Lung microvascular endothelial cell (primary cell): ENCODE data around the gene SPTAN1. TPM values are rescaled to one million over a fixed set of nuclear protein-coding genes. Genes with fewer than 3 reads are reported as not detected.

Experiments used
- DNase-seq, 2 donors: peaks; one replicate each; pipeline versions ENCODE4 v3.0.0 to v3.0.0-alpha.2; 2010; ENCODE audit warnings: low read depth in 2 of 2
- total RNA-seq: library from RNA; depleted of rRNA; stranded (reverse); fragments of >200 nt; gene quantifications from 2 replicates; pipeline ENCODE4 v1.2.1, GENCODE V29; 2014

SPTAN1 gene
- total RNA-seq, 1 donor from 2014 or later = 449 TPM

DNA sequence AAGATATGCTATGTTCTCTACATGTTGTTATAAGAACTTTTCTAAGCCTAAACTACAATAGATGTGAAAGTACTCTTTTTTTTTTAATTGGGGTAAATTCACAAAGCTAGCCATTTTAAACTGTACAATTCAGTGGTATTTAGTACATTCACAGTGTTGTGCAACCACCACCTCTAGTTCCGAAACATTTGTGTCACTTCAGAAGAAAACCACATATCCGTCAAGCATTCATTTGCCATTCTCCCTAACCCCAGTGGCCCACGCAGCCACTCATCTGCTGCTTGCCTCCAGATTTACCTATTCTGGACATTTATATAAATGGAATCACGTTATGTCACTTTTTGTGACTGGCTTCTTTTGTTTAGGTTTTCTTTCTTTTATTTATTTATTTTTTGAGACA, 43.1 kb downstream of the SPTAN1 start:
- DNase-seq = no peak

DNA sequence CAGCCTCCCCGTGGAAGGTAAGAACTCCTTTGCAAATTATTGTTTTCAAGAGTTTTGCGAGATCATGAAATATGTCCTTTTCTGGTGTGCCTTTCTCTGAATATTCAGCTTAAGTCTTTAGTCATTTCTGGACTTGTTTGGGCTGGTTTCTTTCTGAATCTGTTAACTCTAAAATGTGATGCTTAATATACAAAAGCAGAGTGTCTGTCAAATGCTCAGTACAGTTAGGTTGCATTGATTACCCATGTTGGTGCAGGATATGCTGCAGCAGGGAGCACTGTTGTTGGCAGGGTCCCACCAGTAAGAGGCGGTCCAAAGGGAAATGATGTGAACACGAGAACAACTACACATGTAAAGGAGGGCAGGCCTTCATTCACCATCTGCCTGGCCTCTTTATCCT, 47.7 kb downstream of the SPTAN1 start:
- no peak for DNase-seq

- DNase-seq = no peak
Measured at GRCh38 chr9:128603697-128604096, 51.3 kb downstream of the SPTAN1 start.

DNA sequence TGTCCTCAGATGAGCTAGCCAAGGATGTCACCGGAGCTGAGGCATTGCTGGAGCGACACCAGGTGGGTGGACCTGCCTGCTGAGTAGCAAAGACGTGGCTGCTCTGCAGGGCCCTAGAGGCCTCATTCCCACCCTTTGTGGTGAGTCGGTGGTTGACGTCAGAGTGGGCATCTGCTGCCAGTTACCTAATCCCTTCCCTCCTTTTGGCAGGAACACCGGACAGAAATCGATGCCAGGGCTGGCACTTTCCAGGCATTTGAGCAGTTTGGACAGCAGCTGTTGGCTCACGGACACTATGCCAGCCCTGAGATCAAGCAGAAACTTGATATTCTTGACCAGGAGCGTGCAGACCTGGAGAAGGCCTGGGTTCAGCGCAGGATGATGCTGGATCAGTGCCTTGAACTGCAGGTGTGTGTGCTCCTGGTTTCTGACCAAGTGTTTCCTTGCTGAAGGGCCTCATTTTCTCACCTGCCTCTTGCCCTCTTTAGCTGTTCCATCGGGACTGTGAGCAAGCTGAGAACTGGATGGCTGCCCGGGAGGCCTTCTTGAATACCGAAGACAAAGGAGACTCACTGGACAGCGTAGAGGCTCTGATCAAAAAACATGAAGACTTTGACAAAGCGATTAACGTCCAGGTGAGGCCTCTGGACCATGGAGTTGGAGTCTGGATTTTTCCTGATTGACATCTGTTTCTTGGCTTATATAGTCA, 55.4 kb downstream of the SPTAN1 start:
- no peak for DNase-seq

DNA sequence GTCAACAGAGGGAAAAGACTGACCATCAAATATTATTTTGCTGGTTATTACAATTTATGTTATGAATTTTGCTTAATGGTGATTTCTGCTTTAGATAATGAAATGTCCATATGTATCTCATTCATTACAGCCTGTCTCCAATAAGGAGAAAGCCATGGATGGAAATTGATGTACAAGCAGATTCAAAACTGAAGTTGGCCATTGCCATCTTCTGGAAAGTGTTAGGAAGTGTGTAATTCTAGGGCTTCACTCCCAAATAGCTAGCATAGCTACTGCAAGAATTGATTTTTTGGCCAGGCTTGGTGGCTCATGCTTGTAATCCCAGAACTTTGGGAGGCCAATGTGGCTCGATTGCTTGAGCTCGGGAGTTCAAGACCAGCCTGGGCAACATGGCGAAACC, 58.5 kb downstream of the SPTAN1 start:
- no peak for DNase-seq

DNA sequence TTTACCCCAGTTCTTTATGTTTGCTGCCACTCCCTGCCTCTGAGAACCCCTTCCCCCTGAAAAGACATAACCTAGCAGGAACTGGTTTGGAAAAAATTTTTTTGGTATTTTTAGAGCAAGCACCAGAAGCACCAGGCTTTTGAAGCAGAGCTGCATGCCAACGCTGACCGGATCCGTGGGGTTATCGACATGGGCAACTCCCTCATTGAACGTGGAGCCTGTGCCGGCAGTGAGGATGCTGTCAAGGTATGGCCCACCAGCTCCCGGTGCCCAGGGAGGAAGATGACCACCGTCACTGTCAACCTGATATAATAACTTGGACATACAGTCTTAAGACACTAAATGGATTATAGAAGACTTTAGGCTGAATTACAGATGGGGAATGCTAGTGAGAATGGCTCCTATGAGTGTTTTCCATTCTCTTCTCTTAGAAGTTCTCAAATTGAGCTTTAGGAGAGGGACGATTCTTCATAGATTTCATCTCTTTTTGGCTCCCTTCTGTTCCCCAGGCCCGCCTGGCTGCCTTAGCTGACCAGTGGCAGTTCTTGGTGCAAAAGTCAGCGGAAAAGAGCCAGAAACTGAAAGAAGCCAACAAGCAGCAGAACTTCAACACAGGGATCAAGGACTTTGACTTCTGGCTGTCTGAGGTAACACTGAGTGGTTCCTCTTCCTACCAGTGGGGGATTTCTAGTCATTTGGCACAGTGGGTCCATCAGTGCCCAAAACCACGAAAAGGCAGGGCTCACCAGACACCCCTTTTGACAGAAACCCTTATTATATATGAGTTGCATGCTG, 59.4 kb downstream of the SPTAN1 start:
- DNase-seq = no peak

GRCh38 chr9:128614728-128615127, 62.3 kb downstream of the SPTAN1 start:
- DNase-seq = no peak

GRCh38 chr9:128615571-128615970, 63.2 kb downstream of the SPTAN1 start:
- DNase-seq = no peak

DNA sequence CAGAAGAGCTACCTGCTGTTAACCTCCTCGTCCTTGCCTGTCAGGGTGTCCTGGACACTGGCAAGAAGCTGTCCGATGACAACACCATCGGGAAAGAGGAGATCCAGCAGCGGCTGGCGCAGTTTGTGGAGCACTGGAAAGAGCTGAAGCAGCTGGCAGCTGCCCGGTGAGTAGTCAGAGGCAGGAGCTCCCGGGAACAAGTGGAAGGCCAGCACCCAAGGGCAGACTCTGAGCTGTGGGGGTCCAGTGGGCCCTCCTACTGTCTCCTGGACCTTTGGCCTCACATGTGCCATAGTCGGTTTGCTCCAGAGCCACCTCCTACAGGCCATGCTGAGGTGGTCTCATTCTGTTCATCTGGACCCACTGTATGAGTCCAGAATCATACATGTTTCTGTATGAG, 65.6 kb downstream of the SPTAN1 start:
- no peak for DNase-seq

DNA sequence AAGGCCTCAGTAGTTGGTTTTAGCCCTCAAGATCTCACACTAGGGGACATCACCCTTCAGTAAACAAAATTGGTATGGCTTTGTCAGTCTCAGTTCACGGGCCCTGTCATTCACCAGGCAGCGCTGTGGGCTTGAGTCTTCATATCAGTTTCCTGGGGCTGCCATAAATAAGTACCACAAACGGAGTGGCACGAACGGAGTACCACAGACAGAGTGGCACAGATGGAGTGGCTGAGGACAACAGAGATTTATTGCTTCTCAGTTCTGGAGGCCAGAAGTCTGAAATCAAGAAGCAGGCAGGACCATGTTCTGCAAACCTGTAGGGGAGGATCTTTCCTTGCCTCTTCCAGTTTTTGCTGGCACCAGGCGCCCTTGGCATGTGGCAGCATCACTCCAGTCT, 66.7 kb downstream of the SPTAN1 start:
- no peak for DNase-seq

DNA sequence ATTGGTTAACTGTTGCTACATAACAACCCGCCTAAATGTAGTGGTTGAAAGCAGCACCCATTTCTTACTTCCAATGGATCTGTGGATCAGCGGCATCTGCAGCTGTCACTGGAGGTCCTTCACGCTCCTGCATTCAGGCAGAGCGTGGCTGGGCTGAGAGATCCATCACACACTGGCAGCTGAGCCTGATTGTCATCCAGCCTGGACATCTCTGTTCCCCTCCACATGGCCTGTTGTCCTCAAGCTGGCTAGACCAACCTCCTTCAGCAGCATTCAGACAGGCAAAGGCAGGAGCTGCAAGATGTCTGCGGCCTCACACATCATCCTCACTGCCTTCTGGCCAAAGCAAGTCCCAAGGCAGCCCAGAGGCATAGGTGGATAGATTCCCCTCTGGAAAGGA, 67.4 kb downstream of the SPTAN1 start:
- no peak for DNase-seq

DNA sequence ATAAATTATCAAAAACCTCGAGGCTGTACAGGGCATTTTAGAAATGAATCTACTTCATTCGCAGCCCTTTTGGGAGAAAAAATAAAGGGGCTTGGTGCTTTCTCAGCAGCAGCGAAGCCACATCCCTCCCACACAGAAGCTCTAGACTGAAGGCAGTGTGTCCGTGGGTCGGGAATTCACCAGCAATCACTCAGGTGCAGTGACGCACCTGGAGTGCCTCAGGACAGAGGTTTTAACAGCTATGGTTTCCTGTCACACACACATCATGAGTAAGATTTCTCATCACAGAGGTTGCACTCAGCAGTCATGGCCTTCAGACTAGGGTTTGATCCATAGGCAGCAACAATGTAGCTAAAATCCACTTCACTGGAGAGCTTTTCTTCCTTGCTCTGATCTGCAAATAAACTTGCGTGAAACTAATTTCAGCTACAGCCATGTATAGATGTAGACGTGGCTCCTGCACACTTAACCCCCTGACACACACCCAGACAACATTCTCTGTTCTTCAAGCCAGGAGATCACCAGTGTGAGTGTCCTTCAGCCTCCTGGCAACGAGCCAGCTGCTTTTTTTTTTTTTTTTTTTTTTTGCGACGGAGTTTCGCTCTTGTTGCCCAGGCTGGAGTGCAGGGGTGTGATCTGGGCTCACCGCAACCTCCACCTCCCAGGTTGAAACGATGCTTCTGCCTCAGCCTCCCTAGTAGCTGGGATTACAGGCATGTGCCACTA, 69.5 kb downstream of the SPTAN1 start:
- DNase-seq = no peak

DNA sequence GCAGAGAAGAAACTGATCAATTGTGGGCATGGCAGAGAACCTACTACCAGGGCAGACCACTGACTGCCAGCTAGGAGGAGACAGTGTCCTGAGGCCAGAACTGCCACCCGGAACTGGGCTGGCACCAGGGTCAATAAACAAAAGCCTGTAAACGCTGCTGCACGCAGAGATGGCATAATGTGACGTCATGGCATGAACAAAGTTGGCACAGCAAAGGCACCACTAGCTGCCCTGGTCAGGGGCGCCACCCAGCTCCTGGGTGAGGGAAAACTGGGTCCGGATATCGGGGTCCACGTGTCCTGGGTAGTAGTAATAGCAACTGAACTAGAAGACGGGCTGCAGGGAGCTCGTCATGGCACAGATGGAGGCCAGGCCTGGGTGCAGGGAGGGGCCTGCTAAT, 72.2 kb downstream of the SPTAN1 start:
- no peak for DNase-seq

- DNase-seq = no peak
Measured at GRCh38 chr9:128625391-128626146, 73.2 kb downstream of the SPTAN1 start.

DNA sequence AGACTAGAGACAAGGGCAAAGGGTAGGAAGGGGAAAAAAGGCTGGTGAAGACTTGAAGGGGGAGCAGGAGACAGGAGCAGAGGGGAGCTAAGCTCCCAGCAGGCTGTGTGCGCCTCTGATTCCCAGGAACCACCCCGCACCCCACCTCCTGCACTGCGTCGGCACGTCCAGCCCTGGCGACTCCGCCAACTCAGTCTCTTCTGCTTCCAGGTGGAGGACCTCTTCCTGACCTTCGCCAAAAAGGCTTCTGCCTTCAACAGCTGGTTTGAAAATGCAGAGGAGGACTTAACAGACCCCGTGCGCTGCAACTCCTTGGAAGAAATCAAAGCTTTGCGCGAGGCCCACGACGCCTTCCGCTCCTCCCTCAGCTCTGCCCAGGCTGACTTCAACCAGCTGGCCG, 73.8 kb downstream of the SPTAN1 start:
- DNase-seq = no peak

DNA sequence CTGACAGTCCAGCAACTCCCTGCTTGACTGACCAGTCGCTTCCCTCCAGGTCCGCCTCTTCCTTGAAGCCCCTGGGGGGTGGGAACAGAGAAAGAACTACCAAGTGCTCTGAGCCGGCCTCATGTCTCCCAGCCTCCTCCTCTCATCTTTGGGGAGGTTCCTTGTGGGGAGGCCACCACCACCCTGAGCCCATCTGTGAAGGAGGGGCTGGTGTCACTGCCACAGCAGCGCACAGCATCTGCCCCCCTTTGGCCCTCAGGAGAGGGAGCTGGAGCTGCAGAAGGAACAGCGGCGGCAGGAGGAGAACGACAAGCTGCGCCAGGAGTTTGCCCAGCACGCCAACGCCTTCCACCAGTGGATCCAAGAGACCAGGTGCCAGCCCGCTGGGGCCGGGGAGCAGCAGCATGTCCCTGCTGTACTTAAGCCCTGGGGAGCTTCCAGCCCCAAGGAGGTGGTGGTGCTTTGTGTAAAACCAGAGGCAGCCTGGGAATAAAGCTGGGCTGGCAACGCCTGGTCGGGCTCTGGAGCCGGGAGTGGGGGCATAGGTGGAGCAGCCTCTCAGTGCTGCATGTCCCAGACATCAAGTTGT, 74.8 kb downstream of the SPTAN1 start:
- no peak for DNase-seq

- DNase-seq = no peak
Measured at GRCh38 chr9:128627906-128628305, 75.5 kb downstream of the SPTAN1 start.

- DNase-seq = no peak
Measured at GRCh38 chr9:128628471-128629048, 76.2 kb downstream of the SPTAN1 start.

GRCh38 chr9:128629136-128629535, 76.7 kb downstream of the SPTAN1 start:
- no peak for DNase-seq

DNA sequence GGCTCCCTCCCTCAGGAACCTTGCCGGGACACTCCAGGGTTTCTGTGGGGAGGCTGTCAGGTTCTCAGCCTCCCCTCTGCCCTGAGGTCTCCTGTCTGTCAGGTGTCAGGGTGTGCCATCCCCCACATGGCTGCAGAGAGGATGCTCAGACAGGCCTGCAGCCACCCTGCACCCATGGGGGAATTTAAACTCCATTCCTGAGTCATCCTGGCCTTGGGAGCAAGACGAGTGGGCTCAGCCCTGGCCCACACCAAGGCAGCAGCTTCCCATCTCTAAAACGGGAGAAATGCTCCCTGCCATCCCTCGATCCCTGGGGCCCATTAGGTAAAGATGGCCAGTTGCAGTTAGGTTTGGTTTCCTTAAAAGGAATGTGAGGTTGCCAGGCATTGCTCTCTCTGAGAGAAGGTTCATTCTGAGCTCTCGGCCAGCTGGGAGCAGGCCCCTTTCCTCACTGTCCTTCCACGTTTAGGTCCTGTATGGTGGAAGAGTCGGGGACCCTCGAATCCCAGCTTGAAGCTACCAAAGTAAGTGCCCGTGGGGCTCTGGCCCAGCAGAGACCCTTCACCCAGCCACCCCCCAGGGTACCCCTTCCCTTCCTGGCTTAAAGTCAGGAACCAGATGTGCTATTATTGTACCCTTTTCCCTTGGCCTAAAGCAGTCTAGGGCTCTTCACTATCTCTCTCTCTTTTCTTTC, 77.6 kb downstream of the SPTAN1 start:
- no peak for DNase-seq
